Large intestine (tissue), 3 donors: ENCODE measurements around the gene GDA. TPM values are rescaled to one million over a fixed set of nuclear protein-coding genes. Genes with fewer than 3 reads are reported as not detected.
A peak's percentile ranks its signal among the peaks of the same experiment; 100 is the strongest.

Source experiments
- DNase-seq, 2 donors: peaks; one replicate each; pipeline versions ENCODE4 v3.0.0 to v3.0.0-alpha.2; 2013
- H3K27ac ChIP-seq: one replicate; pipeline ENCODE4 v1.5.1; 2013; ENCODE audit warnings: low read length
- H3K27me3 ChIP-seq: 2 replicates; pipeline ENCODE4 v1.6.1; 2013; ENCODE audit warnings: low read length; ENCODE audit not compliant: control insufficient read depth, insufficient read depth
- H3K36me3 ChIP-seq: 2 replicates; pipeline ENCODE4 v1.6.1; 2013; ENCODE audit warnings: low read length; ENCODE audit not compliant: control insufficient read depth, insufficient read depth
- H3K4me1 ChIP-seq: one replicate; pipeline ENCODE4 v1.6.1; 2013; ENCODE audit warnings: low read length; ENCODE audit not compliant: control insufficient read depth, insufficient read depth
- H3K4me3 ChIP-seq: one replicate; pipeline ENCODE4 v1.5.1; 2013; ENCODE audit warnings: low read length
- H3K9me3 ChIP-seq: one replicate; pipeline ENCODE4 v1.6.1; 2013; ENCODE audit warnings: mild to moderate bottlenecking, low read depth, low read length, moderate library complexity; ENCODE audit not compliant: control insufficient read depth
- WGBS: methylation state at CpG from one replicate; pipeline ENCODE4 v1.1.5; 2013; ENCODE audit warnings: low lambda C conversion rate; ENCODE audit not compliant: insufficient coverage; 5-methylcytosine and 5-hydroxymethylcytosine counted together
- polyA plus RNA-seq: library from polyadenylated mRNA; unstranded; fragments of 120-200 nt; gene quantifications from one replicate; pipeline ENCODE4 v1.2.1, GENCODE V29; 2013

Gene GDA
- polyA plus RNA-seq, 1 donor = 97.2 TPM

- WGBS = no CpG with 5 or more reads among the region's 3 CpGs
- Histone ChIP-seq H3K4me1 (peaks cover 36% of the 10 kb centered on the region), H3K9me3 (no peaks in the 10 kb centered on the region), H3K27me3 (no peaks in the 10 kb centered on the region), H3K4me3 (no peak overlapping the region), H3K36me3 (peaks cover 10% of the 10 kb centered on the region), H3K27ac (no peak overlapping the region)
- DNase-seq = peak in 1 of 2 donors; percentile 63
These were observed 54.1 kb downstream of the GDA start for GRCh38 chr9:72203205-72203803.

- Histone ChIP-seq H3K36me3 (peaks cover 11% of the 10 kb centered on the region), H3K4me3 (no peak overlapping the region), H3K9me3 (no peaks in the 10 kb centered on the region), H3K4me1 (peaks cover 32% of the 10 kb centered on the region), H3K27ac (no peak overlapping the region), H3K27me3 (no peaks in the 10 kb centered on the region)
- DNase-seq = no peak
- 100% methylated on average over 1 of the region's 7 CpGs for WGBS
These were observed 54.8 kb downstream of the GDA start for GRCh38 chr9:72204062-72204461.

- Histone ChIP-seq H3K27me3 (no peaks in the 10 kb centered on the region), H3K27ac (no peak overlapping the region), H3K4me3 (no peak overlapping the region), H3K36me3 (peaks cover 14% of the 10 kb centered on the region), H3K4me1 (peaks cover 25% of the 10 kb centered on the region), H3K9me3 (no peaks in the 10 kb centered on the region)
- peak in 1 of 2 donors; percentile 35 for DNase-seq
These were observed 56.3 kb downstream of the GDA start for GRCh38 chr9:72205513-72205912.

DNA sequence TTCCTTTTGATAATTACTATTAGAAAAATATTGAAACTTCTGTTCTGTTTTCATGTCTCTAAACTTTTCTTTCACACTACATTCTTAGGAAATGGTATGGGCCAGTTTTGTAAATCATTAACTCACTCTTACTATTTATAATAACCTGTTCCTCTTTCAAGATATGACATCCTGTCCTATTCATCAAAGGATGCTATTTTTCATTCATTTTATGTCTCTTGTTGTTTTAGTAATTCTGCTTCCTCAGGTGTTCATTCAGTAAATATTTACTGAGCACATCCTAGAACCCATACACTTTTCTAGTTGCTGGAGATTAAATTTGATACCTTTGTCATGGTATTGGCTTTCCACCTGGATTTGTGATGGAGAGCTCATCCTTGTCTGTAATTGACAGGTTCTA is 58.0 kb downstream of the GDA start:
- Histone ChIP-seq H3K9me3 (no peaks in the 10 kb centered on the region), H3K27me3 (no peaks in the 10 kb centered on the region), H3K4me3 (no peak overlapping the region), H3K36me3 (peaks cover 25% of the 10 kb centered on the region), H3K4me1 (peaks cover 8% of the 10 kb centered on the region), H3K27ac (no peak overlapping the region)
- DNase-seq = peak in 1 of 2 donors; percentile 53

- H3K36me3 ChIP-seq = peaks cover 24% of the 10 kb centered on the region
- no peak overlapping the region for H3K4me3 ChIP-seq
- H3K4me1 ChIP-seq = peaks cover 3% of the 10 kb centered on the region
- 80% methylated on average over 1 of the region's 6 CpGs for WGBS
- DNase-seq = no peak
- H3K9me3 ChIP-seq = no peaks in the 10 kb centered on the region
- H3K27me3 ChIP-seq = no peaks in the 10 kb centered on the region
- H3K27ac ChIP-seq = no peak overlapping the region
These were observed 61.3 kb downstream of the GDA start for GRCh38 chr9:72210522-72210921.

DNA sequence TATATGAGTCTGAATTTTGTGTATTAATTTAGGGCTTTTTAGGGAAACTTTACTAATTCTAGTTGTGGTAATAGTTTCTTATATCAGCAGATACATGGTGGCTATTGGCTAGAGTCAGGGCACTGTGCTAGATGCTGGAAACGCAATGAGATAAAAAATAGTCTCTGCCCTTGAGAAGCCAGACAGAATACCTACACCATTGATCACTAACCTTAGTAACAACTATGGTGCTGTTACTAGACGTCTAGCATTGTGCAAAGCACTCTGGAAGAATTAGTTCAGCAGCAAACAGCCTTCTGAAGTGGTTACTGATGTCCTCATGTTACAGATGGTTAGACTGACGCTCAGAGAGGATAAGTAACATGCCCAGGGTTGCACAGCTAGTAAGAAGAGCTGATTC is 61.8 kb downstream of the GDA start:
- H3K9me3 ChIP-seq = no peaks in the 10 kb centered on the region
- H3K4me1 ChIP-seq = peaks cover 3% of the 10 kb centered on the region
- H3K4me3 ChIP-seq = no peak overlapping the region
- no peaks in the 10 kb centered on the region for H3K27me3 ChIP-seq
- no peak for DNase-seq
- no peak overlapping the region for H3K27ac ChIP-seq
- WGBS = no CpG with 5 or more reads among the region's 3 CpGs
- H3K36me3 ChIP-seq = peaks cover 30% of the 10 kb centered on the region

- no peaks in the 10 kb centered on the region for H3K27me3 ChIP-seq
- no peak overlapping the region for H3K27ac ChIP-seq
- peaks cover 24% of the 10 kb centered on the region for H3K36me3 ChIP-seq
- DNase-seq = no peak
- WGBS = 89% methylated on average over 3 of the region's 4 CpGs
- H3K4me1 ChIP-seq = peaks cover 4% of the 10 kb centered on the region
- H3K9me3 ChIP-seq = no peaks in the 10 kb centered on the region
- H3K4me3 ChIP-seq = no peak overlapping the region
These were observed 64.7 kb downstream of the GDA start for GRCh38 chr9:72213906-72214305.

DNA sequence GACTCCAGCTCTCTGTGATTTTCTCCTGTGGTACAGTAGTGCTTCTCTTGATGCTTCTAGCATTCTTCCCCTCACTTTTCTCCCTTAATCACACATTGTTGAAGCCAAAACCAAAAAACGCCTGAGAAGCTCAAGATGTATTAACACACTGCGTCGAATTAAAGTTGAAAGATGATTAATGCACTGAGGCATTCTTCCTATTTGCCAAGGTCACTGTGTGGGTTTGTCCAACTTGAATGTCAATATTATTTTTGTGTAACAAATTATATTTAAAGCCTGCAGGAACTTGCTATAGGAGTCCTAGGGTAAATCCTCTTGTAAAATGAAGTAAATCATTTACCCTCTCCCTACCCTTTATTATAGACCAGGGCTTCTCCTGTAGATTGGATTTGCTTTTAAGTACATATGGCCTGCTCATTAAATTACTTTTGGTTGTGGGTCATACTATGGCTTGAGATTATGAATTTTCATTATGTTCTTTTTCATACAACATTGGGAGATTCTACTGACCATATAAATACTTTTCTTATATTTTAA is 68.1 kb downstream of the GDA start:
- Histone ChIP-seq H3K27ac (no peak overlapping the region), H3K4me1 (peaks cover 4% of the 10 kb centered on the region), H3K36me3 (peaks cover 14% of the 10 kb centered on the region), H3K4me3 (no peak overlapping the region), H3K9me3 (no peaks in the 10 kb centered on the region), H3K27me3 (no peaks in the 10 kb centered on the region)
- DNase-seq = peak in 1 of 2 donors; percentile 42
- WGBS = 18% methylated on average over 2 of the region's 3 CpGs

DNA sequence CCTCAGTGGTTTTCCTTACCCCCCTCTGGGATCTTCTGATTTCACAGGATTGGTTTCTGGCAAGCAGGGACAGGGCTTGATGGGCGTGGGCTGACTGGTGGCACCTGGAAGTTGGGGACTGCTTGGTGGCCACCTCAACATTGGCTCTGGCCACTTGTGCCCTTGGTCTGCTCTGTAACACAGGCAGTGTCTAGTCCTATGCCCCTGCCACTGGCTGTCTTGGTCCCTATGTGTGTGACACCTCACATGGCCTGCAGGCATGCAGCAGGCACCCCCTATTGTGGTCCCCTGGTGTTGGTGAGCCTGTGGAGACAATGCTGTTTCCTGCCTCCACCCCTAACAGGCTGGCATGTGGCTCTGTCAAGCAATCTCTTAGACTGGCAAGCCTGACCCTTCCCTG is 71.3 kb downstream of the GDA start:
- no peaks in the 10 kb centered on the region for H3K9me3 ChIP-seq
- DNase-seq = no peak
- no peak overlapping the region for H3K27ac ChIP-seq
- H3K4me3 ChIP-seq = no peak overlapping the region
- peaks cover 4% of the 10 kb centered on the region for H3K4me1 ChIP-seq
- peaks cover 18% of the 10 kb centered on the region for H3K36me3 ChIP-seq
- whole genome bisulfite sequencing = no CpG with 5 or more reads among the region's 1 CpG
- no peaks in the 10 kb centered on the region for H3K27me3 ChIP-seq

- peaks cover 21% of the 10 kb centered on the region for H3K36me3 ChIP-seq
- WGBS = 100% methylated on average over 1 of the region's 2 CpGs
- H3K4me1 ChIP-seq = peaks cover 7% of the 10 kb centered on the region
- DNase-seq = no peak
- H3K27me3 ChIP-seq = no peaks in the 10 kb centered on the region
- H3K4me3 ChIP-seq = no peak overlapping the region
- no peak overlapping the region for H3K27ac ChIP-seq
- no peaks in the 10 kb centered on the region for H3K9me3 ChIP-seq
These were observed 77.0 kb downstream of the GDA start for GRCh38 chr9:72226146-72226812.

DNA sequence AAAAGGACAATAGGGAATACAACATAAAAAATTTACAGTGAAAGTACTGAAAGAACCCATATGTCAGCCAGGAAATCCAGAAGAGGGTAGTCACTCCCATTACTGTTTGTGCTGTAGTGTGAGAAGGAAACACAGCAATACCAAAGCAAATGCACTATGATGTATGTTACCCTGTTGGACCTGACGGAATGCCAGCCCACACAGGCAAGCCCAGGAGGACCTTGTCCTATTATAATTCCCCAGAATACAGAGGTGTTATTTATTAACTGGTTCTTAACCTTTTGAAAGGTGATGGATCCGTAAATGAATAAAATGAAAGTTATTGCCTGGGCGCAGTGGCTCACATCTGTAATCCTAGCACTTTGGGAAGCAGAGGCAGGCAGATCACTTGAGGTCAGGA is 79.0 kb downstream of the GDA start:
- Histone ChIP-seq H3K4me1 (peaks cover 7% of the 10 kb centered on the region), H3K9me3 (no peaks in the 10 kb centered on the region), H3K36me3 (peaks cover 19% of the 10 kb centered on the region), H3K27ac (peak overlapping the region; percentile 53), H3K27me3 (no peaks in the 10 kb centered on the region), H3K4me3 (no peak overlapping the region)
- no CpG with 5 or more reads among the region's 3 CpGs for WGBS
- peak; percentile 67 to 85 for DNase-seq
